ENCODE data around the gene PAFAH2. TPM values are rescaled to one million over a fixed set of nuclear protein-coding genes. Genes with fewer than 3 reads are reported as not detected.

The PAFAH2 gene
- total and polyA plus RNA-seq, 2 of the 8 experiments (the other 6 are each of a cell fraction or from before 2014, with no cell fraction given) = 7.7 to 9.3 TPM

- TF ChIP-seq USF2 (IDR thresholded peaks at IDR 0.05; ENCODE audit: low read length) (no peak), SP2 (IDR thresholded peaks at IDR 0.05; ENCODE audit: low read length) (no peak), KDM4A (IDR thresholded peaks at IDR 0.05; ENCODE audit: low read depth, low read length, severe bottlenecking) (no peak), ZNF274 (IDR thresholded peaks at IDR 0.05; ENCODE audit: borderline replicate concordance, extremely low read depth, low read length) (no peak), SIX5 (IDR thresholded peaks at IDR 0.05; ENCODE audit: low read depth, low read length) (no peak), SP1 (IDR thresholded peaks at IDR 0.05; ENCODE audit: low read depth, low read length) (no peak), TAF1 (IDR thresholded peaks at IDR 0.05; ENCODE audit: low read depth, low read length) (no peak), NRF1 (IDR thresholded peaks at IDR 0.05; ENCODE audit: low read depth, low read length) (no peak), BCL11A (IDR thresholded peaks at IDR 0.05; ENCODE audit: low read depth in 2 of 2, low read length in 2 of 2) (no peak), MAX (IDR thresholded peaks at IDR 0.05) (no peak)
These were observed 26.1 kb downstream of the PAFAH2 start (continued) for GRCh38 chr1:25971811-25972180.

All from H1 (cell line).